GM11168 (cell line): ENCODE data around the gene FLT3.
"Not testable (repeated sequence)": the region's sequence is repeated elsewhere in the genome, so short reads cannot be mapped to it uniquely, and the experiment has no call there.

Experiments used
- in situ Hi-C: fragments of 300-500 bp; cut with MboI; formaldehyde crosslinking; loops from one replicate; pipeline ENCODE4 v1.12.0; 2022; ENCODE audit warnings: low sequenced_read_pairs; ENCODE audit not compliant: unreplicated experiment

FLT3 gene

GRCh38 chr13:28047757-28048388 is 52.5 kb downstream of the FLT3 start:
- in situ Hi-C loops: no loop called here

GRCh38 chr13:28046981-28047380 is 53.4 kb downstream of the FLT3 start:
- in situ Hi-C loops: no loop called here

GRCh38 chr13:28045861-28046260 is 54.5 kb downstream of the FLT3 start:
- in situ Hi-C loops: no loop called here

- in situ Hi-C loops: no loop called here
Measured at GRCh38 chr13:28044608-28045007, 55.8 kb downstream of the FLT3 start.

GRCh38 chr13:28043224-28043623 is 57.2 kb downstream of the FLT3 start:
- in situ Hi-C loops: no loop called here

- in situ Hi-C loops: no loop called here
Measured at GRCh38 chr13:28041501-28041900, 58.9 kb downstream of the FLT3 start.

GRCh38 chr13:28041031-28041461 is 59.3 kb downstream of the FLT3 start:
- in situ Hi-C loops: no loop called here

GRCh38 chr13:28037399-28037798 is 63.0 kb downstream of the FLT3 start:
- in situ Hi-C loops: no loop called here

- in situ Hi-C loops: no loop called here
Measured at GRCh38 chr13:28035146-28035782, 65.1 kb downstream of the FLT3 start.

- in situ Hi-C loops: no loop called here
Measured at GRCh38 chr13:28033894-28034655, 66.3 kb downstream of the FLT3 start.

GRCh38 chr13:28032438-28032837 is 67.9 kb downstream of the FLT3 start:
- in situ Hi-C loops: not testable (repeated sequence)

GRCh38 chr13:28031896-28032288 is 68.5 kb downstream of the FLT3 start:
- in situ Hi-C loops: no loop called here

GRCh38 chr13:28031220-28031895 is 69.0 kb downstream of the FLT3 start:
- in situ Hi-C loops: no loop called here

- in situ Hi-C loops: no loop called here
Measured at GRCh38 chr13:28027607-28028364, 72.6 kb downstream of the FLT3 start.

GRCh38 chr13:28027071-28027470 is 73.3 kb downstream of the FLT3 start:
- in situ Hi-C loops: no loop called here

- in situ Hi-C loops: no loop called here
Measured at GRCh38 chr13:28026508-28026907, 73.9 kb downstream of the FLT3 start.

GRCh38 chr13:28022848-28023518 is 77.4 kb downstream of the FLT3 start:
- in situ Hi-C loops: no loop called here

- in situ Hi-C loops: no loop called here
Measured at GRCh38 chr13:28014301-28014700, 86.1 kb downstream of the FLT3 start.

- in situ Hi-C loops: no loop called here
Measured at GRCh38 chr13:28013482-28013881, 86.9 kb downstream of the FLT3 start.

GRCh38 chr13:28012896-28013295 is 87.5 kb downstream of the FLT3 start:
- in situ Hi-C loops: no loop called here
